Hepatocyte (in vitro differentiated cells): ENCODE measurements around the gene IFT43. TPM values are rescaled to one million over a fixed set of nuclear protein-coding genes. Genes with fewer than 3 reads are reported as not detected.

Source experiments
- DNase-seq: peaks from one replicate; pipeline ENCODE4 v3.0.0-alpha.2; 2016; ENCODE audit warnings: low spot score
- H2AFZ ChIP-seq: fragments of 200-600 bp; sonication (generic); 2 replicates; pipeline ENCODE4 v1.6.0; 2016; ENCODE audit warnings: antibody characterized with exemption, mild to moderate bottlenecking
- H3K27ac ChIP-seq: fragments of 200-600 bp; sonication (generic); 2 replicates; pipeline ENCODE4 v1.5.1; 2016; ENCODE audit warnings: mild to moderate bottlenecking
- H3K27me3 ChIP-seq: fragments of 200-600 bp; sonication (generic); 2 replicates; pipeline ENCODE4 v1.6.1; 2016
- H3K36me3 ChIP-seq: fragments of 200-600 bp; sonication (generic); replicated peaks from 2 replicates; pipeline ENCODE4 v1.5.1; 2016; ENCODE audit warnings: low read depth; ENCODE audit not compliant: insufficient read depth
- H3K4me1 ChIP-seq: fragments of 200-600 bp; sonication (generic); 2 replicates; pipeline ENCODE4 v1.5.1; 2016; ENCODE audit warnings: mild to moderate bottlenecking, moderate library complexity; ENCODE audit not compliant: insufficient read depth
- H3K4me2 ChIP-seq: fragments of 200-600 bp; sonication (generic); 2 replicates; pipeline ENCODE4 v1.6.0; 2016
- H3K4me3 ChIP-seq: fragments of 200-600 bp; sonication (generic); 2 replicates; pipeline ENCODE4 v1.5.1; 2016; ENCODE audit warnings: mild to moderate bottlenecking
- H3K79me2 ChIP-seq: fragments of 200-600 bp; sonication (generic); 2 replicates; pipeline ENCODE4 v1.6.0; 2017; ENCODE audit warnings: mild to moderate bottlenecking
- H3K9me2 ChIP-seq: fragments of 200-600 bp; sonication (generic); replicated peaks from 2 replicates; pipeline ENCODE4 v1.6.0; 2017; ENCODE audit warnings: mild to moderate bottlenecking; ENCODE audit not compliant: insufficient read depth
- H3K9me3 ChIP-seq: fragments of 200-600 bp; sonication (generic); 2 replicates; pipeline ENCODE4 v1.5.1; 2016; ENCODE audit warnings: low read depth, mild to moderate bottlenecking
- H4K20me1 ChIP-seq: fragments of 200-600 bp; sonication (generic); 2 replicates; pipeline ENCODE4 v1.6.0; 2016; ENCODE audit warnings: mild to moderate bottlenecking; ENCODE audit not compliant: insufficient read depth, poor library complexity, severe bottlenecking
- CTCF ChIP-seq: fragments of 200-600 bp; sonication (generic); IDR thresholded peaks from 2 replicates; pipeline ENCODE4 v1.5.1; 2016; ENCODE audit warnings: antibody characterized with exemption, mild to moderate bottlenecking; ENCODE audit not compliant: poor library complexity
- EZH2 ChIP-seq: fragments of 200-600 bp; sonication (generic); IDR thresholded peaks from 2 replicates; pipeline ENCODE4 v1.6.1; 2016; ENCODE audit warnings: antibody characterized with exemption, mild to moderate bottlenecking, borderline replicate concordance
- EZH2phosphoT487 ChIP-seq: fragments of 200-600 bp; sonication (generic); IDR thresholded peaks from one replicate; pipeline ENCODE4 v1.6.1; 2018; ENCODE audit warnings: antibody characterized with exemption, mild to moderate bottlenecking, low read depth, moderate library complexity; ENCODE audit not compliant: unreplicated experiment, severe bottlenecking
- whole genome bisulfite sequencing: methylation state at CpG from one replicate; pipeline ENCODE4 v1.1.6; 2016; ENCODE audit warnings: low lambda C conversion rate; ENCODE audit errors: missing lambda C conversion rate; 5-methylcytosine and 5-hydroxymethylcytosine counted together
- polyA plus RNA-seq: library from polyadenylated mRNA; unstranded; fragments of >200 nt; fragmentation: Nextera tagmentation; extraction: Ambion mirVana; gene quantifications from 2 replicates; pipeline ENCODE4 v1.2.1, GENCODE V29; 2016
- total RNA-seq: library from RNA; depleted of rRNA; stranded (reverse); fragments of >200 nt; gene quantifications from 2 replicates; pipeline ENCODE4 v1.2.3, GENCODE V29; 2014

IFT43 gene
- total and polyA plus RNA-seq, 2 experiments from 2014 or later, result 31.9 to 43.2 TPM

- no peaks in the 10 kb centered on the region for H3K79me2 ChIP-seq
- H3K9me2 ChIP-seq, result no peaks in the 10 kb centered on the region
- H3K36me3 ChIP-seq, result no peaks in the 10 kb centered on the region
- no peak overlapping the region for H3K27ac ChIP-seq
- no peaks in the 10 kb centered on the region for H3K9me3 ChIP-seq
- no peak for DNase-seq
- no peak overlapping the region for H2AFZ ChIP-seq
- no peaks in the 10 kb centered on the region for H4K20me1 ChIP-seq
- peaks cover 5% of the 10 kb centered on the region for H3K4me1 ChIP-seq
- 100% methylated on average over 3 of the region's 3 CpGs for WGBS
- TF ChIP-seq EZH2 (no peak), CTCF (no peak), EZH2phosphoT487 (no peak)
- no peak overlapping the region for H3K4me2 ChIP-seq
- H3K4me3 ChIP-seq, result no peak overlapping the region
- H3K27me3 ChIP-seq, result no peaks in the 10 kb centered on the region
These were observed 80.0 kb downstream of the IFT43 start for GRCh38 chr14:76065519-76065918.

- peaks cover 5% of the 10 kb centered on the region for H3K4me1 ChIP-seq
- H3K27ac ChIP-seq, result no peak overlapping the region
- no peak overlapping the region for H3K4me3 ChIP-seq
- no peaks in the 10 kb centered on the region for H3K9me3 ChIP-seq
- no peak overlapping the region for H2AFZ ChIP-seq
- whole genome bisulfite sequencing, result 84% methylated on average over 5 of the region's 5 CpGs
- H3K36me3 ChIP-seq, result no peaks in the 10 kb centered on the region
- DNase-seq, result no peak
- no peaks in the 10 kb centered on the region for H3K79me2 ChIP-seq
- no peak overlapping the region for H3K4me2 ChIP-seq
- TF ChIP-seq EZH2 (no peak), CTCF (no peak), EZH2phosphoT487 (no peak)
- no peaks in the 10 kb centered on the region for H3K27me3 ChIP-seq
- no peaks in the 10 kb centered on the region for H4K20me1 ChIP-seq
- H3K9me2 ChIP-seq, result no peaks in the 10 kb centered on the region
These were observed 82.0 kb downstream of the IFT43 start for GRCh38 chr14:76067536-76067935.

- H3K27me3 ChIP-seq, result no peaks in the 10 kb centered on the region
- TF ChIP-seq EZH2 (no peak), CTCF (no peak), EZH2phosphoT487 (no peak)
- H4K20me1 ChIP-seq, result no peaks in the 10 kb centered on the region
- 55% methylated on average over 12 of the region's 12 CpGs for WGBS
- no peaks in the 10 kb centered on the region for H3K9me2 ChIP-seq
- no peak for DNase-seq
- H2AFZ ChIP-seq, result no peak overlapping the region
- no peaks in the 10 kb centered on the region for H3K9me3 ChIP-seq
- no peak overlapping the region for H3K4me2 ChIP-seq
- no peaks in the 10 kb centered on the region for H3K79me2 ChIP-seq
- no peak overlapping the region for H3K4me3 ChIP-seq
- no peaks in the 10 kb centered on the region for H3K36me3 ChIP-seq
- H3K4me1 ChIP-seq, result no peaks in the 10 kb centered on the region
- no peak overlapping the region for H3K27ac ChIP-seq
These were observed 88.2 kb downstream of the IFT43 start for GRCh38 chr14:76073717-76074116.

GRCh38 chr14:76077340-76077739 is 91.8 kb downstream of the IFT43 start:
- Histone ChIP-seq H3K79me2 (no peaks in the 10 kb centered on the region), H4K20me1 (no peaks in the 10 kb centered on the region), H3K4me2 (no peak overlapping the region), H3K9me2 (no peaks in the 10 kb centered on the region), H3K4me1 (no peaks in the 10 kb centered on the region), H2AFZ (no peak overlapping the region), H3K27ac (no peak overlapping the region), H3K36me3 (no peaks in the 10 kb centered on the region), H3K4me3 (no peak overlapping the region), H3K27me3 (no peaks in the 10 kb centered on the region), H3K9me3 (no peaks in the 10 kb centered on the region)
- no peak for DNase-seq
- WGBS, result 83% methylated on average over 2 of the region's 2 CpGs
- TF ChIP-seq CTCF (no peak), EZH2 (no peak), EZH2phosphoT487 (no peak)
